Measurements from ENCODE around the gene FXYD1.

GRCh38 chr19:35136231-35136630 lies 2.4 kb upstream of the FXYD1 start:
- TF ChIP-seq, protein P1, sequence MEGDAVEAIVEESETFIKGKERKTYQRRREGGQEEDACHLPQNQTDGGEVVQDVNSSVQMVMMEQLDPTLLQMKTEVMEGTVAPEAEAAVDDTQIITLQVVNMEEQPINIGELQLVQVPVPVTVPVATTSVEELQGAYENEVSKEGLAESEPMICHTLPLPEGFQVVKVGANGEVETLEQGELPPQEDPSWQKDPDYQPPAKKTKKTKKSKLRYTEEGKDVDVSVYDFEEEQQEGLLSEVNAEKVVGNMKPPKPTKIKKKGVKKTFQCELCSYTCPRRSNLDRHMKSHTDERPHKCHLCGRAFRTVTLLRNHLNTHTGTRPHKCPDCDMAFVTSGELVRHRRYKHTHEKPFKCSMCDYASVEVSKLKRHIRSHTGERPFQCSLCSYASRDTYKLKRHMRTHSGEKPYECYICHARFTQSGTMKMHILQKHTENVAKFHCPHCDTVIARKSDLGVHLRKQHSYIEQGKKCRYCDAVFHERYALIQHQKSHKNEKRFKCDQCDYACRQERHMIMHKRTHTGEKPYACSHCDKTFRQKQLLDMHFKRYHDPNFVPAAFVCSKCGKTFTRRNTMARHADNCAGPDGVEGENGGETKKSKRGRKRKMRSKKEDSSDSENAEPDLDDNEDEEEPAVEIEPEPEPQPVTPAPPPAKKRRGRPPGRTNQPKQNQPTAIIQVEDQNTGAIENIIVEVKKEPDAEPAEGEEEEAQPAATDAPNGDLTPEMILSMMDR (conservative IDR thresholded peaks at IDR 0.05; ENCODE audit: low read length) = no peak
- TF ChIP-seq EZH2phosphoT487 (IDR thresholded peaks at IDR 0.05; ENCODE audit: borderline replicate concordance, low read depth, low read length) = no peak
